GM13977 (cell line): ENCODE data around the gene ANKS1A.

ENCODE experiments used
- DNase-seq: peaks from one replicate; pipeline ENCODE4 v3.0.0; 2012; ENCODE audit warnings: low spot score
- CTCF ChIP-seq: IDR thresholded peaks from 2 replicates; pipeline ENCODE4 v1.5.1; 2012; ENCODE audit warnings: mild to moderate bottlenecking, control low read depth; ENCODE audit not compliant: insufficient read depth; ENCODE audit errors: extremely low read depth, missing control alignments
- in situ Hi-C: fragments of 300-500 bp; cut with MboI; formaldehyde crosslinking; loops from one replicate; pipeline ENCODE4 v1.12.0; 2022; ENCODE audit warnings: low sequenced_read_pairs, low pct_unique_long_range_greater_than_20kb, mixed read lengths, inconsistent platforms; ENCODE audit not compliant: unreplicated experiment

The ANKS1A gene

GRCh38 chr6:35140639-35141006, 251.6 kb downstream of the ANKS1A start:
- TF ChIP-seq CTCF, result no peak
- peak; percentile 22 for DNase-seq
- in situ Hi-C loops, result no loop called here
